HUDEP-2 (cell line): Measurements from ENCODE around the gene PSMD8.
A peak's percentile ranks its signal among the peaks of the same experiment; 100 is the strongest.
"Not testable (repeated sequence)": the region's sequence is repeated elsewhere in the genome, so short reads cannot be mapped to it uniquely, and the experiment has no call there.

Source experiments
- DNase-seq, 76 experiments: peaks; one replicate each; lab custom pipeline; 2025; ENCODE audit not compliant: unreplicated experiment in 76 of 76; lab: John Stamatoyannopoulos, UW

PSMD8 gene

DNA sequence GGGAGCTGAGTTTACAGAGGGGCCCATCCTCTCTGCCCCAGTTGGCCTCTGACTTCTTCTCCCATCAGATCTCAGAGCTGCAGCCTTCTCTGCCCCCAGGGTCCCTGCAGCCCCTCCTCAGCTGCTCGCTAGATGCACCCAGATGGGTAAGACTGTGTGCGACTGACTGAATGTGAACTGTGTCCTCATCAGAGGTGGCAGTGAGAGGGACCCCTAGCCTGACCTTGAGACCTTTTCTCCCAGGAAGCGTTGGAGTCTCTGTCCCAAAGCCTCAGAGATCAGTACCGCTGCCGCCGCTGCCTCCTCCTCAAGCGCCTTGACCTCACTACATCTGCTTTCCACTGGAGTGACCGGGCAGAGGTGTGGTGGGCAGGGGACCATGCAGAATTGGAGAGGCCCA lies 30.9 kb downstream of the PSMD8 start:
- no peak for DNase-seq

DNA sequence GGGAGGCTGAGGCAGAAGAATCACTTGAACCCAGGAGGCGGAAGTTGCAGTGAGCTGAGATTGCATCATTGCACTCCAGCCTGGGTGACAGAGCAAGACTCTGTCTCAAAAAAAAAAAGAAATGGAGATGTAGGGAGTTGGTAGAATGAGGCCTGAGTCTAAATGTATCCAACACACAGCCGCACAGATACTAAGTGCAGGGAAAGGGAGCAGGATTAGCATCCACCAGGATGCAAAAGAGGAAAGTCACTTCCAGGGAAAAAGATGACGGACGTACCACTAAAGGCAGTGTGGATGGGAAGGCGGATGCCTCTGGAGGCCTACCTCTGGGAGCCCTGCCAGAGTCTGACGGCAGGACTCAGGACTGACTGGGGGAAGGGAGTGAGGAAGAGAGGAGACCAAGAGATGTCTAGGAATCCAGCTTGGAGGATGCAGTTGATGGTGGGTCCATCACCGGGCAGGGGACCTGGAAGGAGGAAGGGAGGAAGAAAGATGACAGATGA lies 35.3 kb downstream of the PSMD8 start:
- DNase-seq = no peak

DNA sequence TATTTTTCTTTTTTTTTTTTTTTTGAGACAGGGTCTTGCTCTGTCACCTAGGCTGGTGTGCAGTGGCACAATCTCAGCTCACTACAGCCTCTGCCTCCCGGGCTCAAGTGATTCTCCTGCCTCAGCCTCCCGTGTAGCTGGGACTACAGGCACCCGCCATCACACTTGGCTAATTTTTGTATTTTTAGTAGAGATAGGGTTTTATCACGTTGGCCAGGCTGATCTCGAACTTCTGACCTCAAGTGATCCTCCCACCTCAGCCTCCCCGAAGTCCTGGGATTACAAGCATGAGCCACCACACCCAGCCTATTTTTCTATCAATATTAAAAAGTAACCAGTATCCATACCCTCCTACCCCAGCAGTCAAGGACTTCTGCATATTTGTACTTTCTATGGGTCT lies 36.0 kb downstream of the PSMD8 start:
- peak in 2 of 76 experiments; percentile 11 to 25 for DNase-seq

DNA sequence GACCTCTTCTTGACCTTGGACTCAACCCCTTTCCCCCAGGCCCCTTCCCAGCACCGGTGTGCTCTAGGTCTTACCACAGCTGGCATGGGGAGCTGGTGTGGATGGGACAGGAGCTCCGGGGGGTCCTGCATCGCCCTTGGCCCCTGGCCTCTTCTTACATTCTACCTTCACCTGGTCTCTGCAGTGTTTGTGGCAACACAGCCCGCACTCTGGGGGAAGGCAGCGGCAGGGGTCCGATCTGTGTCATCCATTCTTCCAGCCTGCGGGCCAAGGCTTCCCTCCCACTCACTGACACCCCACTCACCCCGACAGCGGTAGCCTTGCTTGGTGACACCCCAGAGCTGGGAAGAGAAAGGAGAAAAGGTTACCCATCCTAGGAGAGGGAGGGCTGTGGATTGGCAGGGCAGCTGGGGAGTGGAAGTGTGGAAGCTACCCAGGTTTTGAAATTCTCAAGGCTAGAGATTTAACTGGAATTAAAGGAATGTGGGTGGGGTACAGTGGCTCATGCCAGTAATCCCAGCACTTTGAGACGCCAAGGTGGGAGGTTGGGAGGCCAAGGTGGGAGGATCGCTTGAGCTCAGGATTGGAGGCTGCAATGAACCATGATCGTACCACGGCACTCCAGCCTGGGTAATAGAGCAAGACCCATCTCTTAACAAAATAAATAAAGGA lies 36.8 kb downstream of the PSMD8 start:
- no peak for DNase-seq

DNA sequence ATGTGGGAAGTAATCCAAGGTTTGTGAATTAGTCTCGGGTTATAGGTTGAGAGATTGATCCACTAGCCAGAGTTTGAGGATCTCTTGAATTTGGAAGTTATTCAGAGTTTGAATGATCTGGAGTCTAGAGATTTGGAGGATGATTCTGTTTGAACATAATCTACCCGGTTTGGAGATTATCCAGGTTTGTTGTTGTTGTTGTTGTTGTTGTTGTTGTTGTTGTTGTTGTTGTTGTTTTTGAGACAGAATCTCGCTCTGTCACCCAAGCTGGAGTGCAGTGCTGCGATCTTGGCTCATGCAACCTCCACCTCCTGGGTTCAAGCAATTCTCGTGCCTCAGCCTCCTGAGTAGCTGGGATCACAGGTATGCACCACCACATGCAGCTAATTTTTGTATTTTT lies 37.5 kb downstream of the PSMD8 start:
- not testable (repeated sequence) for DNase-seq

DNA sequence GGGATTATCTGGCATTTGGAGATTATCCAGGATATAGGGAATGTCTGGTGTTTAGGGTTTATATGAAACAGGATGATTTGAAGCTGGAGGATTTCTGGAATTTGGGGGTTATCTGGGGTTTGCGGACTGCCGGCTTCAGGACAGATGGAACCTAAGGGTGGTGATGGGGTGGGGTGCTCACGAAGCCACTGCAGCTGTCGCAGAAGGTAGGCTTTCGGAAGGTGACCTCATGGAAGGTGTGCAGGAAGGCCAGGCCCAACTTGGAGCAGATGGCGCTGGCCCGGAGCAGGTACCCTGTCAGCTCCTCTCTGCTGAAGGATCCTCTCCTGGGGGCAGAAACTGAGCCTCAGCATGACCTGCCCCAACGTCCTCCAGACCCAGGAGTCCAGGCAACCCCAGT lies 38.1 kb downstream of the PSMD8 start:
- no peak for DNase-seq

DNA sequence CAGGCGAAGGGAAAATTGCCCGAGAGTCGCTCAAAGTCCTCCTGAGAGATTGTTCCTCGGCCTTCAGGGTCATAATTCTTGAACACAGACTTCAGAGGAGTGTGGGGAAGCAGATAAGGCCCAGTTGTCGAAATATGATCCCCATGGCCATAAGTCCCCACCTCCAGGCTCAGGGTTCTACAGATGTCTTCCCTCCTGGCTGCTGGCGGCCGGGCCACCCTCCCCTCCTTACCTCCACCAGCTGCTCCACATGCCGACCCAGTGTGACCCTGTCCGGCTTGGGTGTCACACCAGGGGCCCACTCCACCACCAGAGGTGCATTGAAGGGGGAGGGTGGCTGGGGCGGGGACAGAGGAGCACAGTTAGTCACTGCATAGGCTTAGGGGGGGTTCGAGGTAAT lies 38.6 kb downstream of the PSMD8 start:
- no peak for DNase-seq

DNA sequence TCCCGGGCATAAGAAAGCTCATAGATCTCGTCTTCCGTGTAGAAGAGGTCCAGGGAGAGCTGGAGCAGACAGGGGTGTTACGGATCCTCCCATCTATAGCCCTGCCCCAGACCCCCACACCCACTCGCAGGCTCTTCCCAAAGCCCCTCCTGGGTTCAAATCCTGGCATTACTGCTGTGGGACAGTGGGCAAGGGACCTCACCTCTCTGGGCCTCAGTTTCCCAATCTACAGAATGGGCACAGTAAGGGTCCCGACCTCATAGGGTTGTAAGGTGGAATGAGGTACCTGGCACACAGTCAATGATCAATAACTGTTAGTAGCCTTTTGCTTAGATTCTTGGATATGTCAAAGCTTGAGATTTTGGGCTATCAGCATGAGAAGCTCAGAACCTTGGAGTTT lies 39.0 kb downstream of the PSMD8 start:
- no peak for DNase-seq

DNA sequence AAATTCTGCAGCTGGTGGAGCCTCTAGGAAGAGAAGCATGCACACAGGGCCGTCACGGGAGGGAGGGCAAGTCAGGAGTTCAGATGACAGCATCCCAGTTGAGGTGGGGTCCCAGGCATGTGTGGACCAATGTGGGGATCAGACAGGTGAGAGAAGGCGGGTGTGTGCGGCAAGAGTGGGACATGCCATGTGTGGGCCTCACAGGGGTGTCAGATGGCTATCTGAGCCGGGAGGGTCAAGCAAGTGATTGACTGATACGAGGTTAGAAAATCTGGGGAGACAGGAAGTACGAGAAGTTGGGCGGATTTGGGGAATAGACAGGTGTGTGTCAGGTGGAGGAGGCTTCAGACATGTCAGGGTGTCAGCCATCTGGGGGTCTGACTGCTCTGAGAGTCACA lies 42.8 kb downstream of the PSMD8 start:
- DNase-seq = no peak

DNA sequence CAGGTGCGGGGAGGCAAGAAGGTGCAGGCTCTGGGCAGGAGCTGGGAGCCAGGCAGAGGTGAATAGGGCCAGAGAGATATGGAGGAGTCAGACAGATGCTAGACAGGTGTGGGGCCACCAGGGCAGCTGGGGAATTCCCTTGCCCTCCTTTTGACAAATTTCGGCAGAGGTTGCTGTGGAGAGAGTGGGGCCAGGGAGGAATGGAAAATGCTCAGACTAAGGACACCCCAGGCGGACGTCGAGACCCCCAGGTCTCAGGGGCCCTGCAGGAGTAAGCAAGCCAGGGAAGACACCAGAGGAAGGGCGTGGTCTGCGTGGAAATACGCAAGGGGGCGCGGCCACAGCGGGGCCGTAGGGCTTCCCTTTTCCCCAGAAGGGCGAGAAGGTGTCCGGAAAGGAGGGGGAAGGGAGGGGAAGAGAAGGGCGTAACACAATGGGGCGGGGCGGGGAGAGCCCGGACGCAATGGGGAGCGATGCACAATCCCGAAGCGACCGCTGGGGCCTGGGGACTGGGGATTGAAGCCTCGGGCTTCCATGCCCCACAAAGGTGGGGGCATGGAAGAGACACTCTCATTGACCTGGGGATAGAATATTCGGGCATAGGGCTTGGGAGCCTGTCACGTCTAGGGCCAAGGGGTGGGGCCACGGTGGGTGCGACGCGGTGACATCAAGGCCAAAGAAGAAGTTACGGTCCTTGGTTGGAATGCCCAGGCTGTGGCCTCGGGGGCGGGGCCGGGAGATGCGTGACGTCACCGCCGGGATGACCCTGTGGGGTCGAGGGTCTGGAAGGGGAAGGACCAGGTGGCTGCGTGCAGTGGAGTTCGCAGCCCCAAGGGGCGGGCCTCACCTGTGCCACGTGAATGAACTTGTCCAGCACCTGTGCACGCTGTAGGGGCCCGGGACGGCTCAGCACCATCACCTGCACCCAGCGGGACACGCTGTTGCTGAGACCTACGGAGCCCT lies 43.5 kb downstream of the PSMD8 start:
- peak in 53 of 76 experiments; percentile 7 to 65 (median 41) for DNase-seq

DNA sequence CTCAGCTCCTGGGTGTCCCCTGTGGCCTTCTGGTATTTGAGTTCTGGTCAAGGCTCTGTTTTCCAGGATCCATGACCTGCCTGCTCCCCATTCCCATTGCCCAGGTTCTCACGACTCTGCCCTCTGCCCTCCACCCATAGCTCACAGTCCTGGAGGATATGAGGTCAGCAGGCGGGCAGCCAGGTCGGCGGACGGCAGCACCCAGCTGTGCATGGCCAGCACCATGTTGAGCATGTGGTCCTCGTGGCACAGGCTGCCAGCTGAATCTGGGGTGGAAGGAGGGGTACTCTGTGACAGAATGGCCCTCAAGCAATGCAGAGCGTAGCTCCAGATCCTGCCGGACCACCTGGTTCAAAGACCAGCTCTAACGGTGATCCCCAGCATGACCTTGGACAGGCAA lies 46.6 kb downstream of the PSMD8 start:
- no peak for DNase-seq

DNA sequence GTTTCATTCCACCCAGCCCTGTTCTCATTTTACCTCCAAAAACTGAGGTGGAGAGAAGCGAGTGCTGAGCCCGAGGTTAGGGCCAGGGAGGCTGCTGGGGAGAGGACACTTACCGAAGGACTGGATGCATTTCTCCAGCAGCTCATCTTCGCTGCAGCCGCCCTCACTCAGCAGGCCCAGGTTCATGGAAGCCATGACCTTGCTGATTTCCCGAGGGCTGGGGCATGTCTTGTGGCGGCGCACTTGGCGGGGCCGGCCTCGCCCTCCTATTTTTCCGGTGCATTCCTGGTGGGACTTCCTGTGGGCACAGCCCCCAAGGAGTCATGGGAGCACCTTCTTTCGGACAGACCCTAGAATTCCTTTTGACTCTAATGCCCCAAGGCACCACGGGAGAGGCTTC lies 47.5 kb downstream of the PSMD8 start:
- DNase-seq = no peak

DNA sequence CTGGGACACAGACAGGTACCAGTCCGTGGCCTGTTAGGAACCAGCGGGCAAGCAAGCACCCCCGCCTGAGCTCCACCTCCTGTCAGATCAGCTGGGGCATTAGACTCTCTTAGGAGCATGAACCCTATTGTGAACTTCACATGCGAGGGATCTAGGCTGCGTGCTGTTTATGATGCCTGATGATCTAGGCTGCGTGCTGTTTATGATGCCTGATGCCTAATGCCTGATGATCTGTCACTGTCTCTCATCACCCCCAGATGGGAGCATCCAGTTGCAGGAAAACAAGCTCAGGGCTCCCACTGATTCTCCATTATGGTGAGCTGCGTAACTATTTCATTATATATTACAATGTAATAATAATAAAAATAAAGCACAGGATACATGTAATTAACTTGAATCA lies 48.1 kb downstream of the PSMD8 start:
- no peak for DNase-seq

DNA sequence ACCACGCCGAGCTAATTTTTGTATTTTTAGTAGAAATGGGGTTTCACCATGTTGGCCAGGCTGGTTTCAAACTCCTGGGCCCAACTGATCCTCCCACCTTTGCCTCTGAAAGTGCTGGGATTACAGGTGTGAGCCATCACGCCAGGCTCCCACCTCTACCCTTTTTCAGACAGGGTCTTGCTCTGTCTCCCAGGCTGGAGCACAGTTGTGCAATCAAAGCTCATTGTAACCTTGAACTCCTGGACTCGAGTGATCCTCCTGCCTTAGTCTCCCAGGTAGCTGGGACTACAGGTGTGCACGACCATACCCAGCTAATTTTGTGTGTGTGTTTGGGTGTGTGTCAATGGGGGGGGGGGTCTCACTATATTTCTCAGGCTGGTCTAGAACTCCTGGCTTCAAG lies 49.9 kb downstream of the PSMD8 start:
- DNase-seq = no peak

DNA sequence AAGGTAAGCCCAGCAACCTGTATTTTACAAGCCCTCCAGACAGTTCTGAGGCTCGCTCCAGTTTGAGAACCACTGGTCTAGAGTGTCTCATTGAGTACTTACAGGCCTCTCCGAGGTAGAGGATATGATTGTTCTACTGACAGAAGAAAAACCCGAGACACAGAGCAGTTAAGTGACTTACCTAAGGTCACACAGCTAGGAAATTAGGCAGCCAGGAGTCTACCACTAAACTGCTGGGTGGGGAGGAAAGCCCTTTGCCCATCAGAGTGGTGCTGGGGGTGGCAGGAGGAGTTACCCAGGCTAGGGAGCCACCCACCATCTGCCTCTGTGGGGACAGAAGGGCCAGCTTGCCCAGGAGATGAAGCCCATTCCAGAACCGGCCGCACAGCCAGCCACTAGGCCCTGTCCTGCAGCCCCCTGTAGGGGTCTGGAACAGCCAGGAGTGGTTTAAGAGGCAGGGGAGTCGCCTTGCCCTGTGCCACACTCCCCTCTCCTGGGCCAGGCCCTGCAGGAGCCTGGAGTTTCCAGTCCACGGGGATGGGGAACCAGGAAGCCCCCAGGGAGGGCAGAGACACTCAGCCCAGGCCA lies 50.9 kb downstream of the PSMD8 start:
- DNase-seq = no peak

DNA sequence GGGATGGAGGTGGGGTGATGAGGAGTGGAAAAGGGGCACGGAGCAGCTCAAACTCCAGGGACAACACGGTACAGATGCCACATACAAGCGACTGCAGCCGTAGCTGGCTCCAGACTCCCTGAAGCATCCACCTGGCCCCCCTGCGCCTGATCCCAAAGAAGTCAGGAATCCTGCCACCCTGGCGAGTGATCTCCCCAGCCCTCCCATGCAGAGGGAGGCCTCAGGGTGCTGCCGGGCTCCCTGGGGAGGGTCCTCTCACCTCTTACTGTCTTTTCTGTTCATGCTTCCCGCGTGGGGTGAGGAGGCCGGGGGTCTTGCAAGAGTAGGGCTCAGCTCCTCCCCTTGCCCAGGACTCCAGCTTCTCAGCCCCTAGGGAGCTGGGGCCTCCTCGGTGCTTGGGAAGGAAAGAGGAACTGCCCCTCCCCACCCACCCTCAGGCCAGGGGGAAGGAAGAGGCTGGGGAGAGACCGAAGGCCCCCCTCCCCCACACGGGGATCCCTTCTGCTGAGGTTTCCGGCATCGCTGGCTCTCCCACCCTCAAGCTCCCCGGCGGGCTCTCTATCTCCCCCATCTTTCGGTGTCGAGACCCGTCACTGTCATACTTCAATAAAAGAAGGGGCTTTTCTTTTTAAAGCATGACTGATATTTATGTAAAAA lies 51.6 kb downstream of the PSMD8 start, which contains the start of gene RASGRP4:
Gene RASGRP4 (minus strand): TSS at position 410 of the 657 bp plus-strand sequence. CDS start 128 bp downstream, at position 282.
- DNase-seq = no peak

DNA sequence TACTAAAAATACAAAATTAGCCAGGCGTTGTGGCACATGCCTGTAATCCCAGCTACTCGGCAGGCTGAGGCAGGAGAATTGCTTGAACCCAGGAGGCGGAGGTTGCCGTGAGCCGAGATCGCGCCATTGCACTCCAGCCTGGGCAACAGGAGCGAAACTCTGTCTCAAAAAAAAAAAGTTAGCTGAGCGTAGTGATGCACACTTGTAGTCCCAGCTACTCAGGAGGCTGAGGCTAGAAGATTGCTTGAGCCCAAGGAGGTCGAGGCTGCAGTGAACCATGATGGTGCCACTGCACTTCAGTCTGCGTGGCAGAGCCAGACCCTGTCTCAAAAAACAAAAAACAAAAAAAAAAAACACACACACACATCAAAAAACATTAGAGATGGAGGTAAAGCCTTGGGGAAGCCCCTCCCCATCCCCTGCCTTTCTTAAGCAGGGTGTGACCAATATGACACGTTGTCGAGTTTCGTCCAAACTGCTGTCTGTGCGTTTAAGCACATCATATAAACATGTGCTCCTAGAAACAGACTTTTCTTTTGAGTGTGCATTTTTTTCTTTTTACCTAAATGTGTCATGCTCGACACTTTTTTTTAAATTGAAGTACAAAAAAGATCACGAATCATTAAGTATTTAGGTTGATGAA lies 52.8 kb downstream of the PSMD8 start:
- not testable (repeated sequence) for DNase-seq

DNA sequence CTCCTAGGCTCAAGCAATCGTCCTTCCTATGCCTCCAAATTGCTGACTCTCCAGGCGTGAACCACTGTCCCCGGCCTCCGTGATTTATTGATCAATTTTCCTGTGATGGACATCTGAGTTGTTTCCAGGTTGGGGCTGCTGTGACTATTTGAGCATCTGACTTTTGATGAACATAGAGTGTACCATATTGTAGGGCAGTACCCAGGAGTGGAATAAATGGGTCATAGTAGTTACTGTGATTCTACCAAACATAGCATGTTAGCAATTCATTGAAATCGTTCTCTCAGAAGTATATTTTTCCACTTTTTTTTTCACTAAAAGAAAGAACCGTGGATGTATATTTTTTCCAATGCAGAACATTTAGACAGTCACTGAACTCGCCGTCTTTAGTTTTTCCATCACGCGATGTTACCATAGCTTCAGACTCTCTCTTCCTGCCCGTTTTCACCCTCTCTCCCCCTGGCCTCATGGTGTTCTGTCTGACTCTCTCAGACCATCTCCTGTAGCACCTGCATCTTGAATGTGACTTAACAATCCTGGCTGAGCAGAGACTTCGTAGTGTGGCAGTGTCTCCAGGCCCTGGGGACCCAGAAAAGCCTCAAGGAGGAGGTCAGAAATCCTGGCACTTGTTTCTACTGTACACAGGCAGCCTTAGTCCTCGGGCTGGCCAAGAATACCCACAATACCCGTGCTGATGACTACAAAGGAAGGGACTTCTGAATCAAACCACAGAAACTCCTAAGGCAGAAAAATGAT lies 54.9 kb downstream of the PSMD8 start:
- DNase-seq = no peak

DNA sequence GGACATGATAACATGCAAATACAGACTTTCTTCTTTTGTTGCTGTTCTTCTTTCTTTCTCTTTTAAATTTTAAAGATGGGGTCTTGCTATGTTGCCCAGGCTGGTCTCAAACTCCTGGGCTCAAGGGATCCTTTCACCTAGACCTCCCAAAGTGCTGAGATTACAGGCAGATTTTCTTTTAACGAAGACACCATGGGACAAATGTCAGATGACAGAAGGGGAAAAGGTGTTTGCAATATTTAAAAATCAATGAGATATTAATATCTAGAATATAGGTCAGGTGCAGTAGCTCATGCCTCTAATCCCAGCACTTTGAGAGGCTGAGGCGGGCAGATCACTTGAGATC lies 55.4 kb downstream of the PSMD8 start:
- DNase-seq = no peak

DNA sequence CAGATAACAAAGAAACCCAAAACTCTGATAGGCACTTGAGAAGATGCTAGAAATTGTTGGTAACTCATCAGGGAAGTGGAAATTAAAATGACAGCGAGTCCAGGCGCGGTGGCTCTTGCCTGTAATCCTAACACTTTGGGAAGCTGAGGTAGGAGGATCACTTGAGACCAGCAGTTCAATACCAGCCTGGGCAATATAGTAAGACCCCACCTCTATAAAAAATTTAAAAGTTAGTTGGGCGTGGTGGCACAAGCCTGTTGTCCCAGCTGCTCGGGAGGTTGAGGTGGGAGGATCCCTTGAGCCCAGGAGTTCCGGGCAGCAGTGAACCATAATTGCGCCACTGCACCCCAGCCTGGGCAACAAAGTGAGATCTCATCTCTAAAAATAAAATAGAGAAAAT lies 56.6 kb downstream of the PSMD8 start:
- DNase-seq = no peak
